HG02884 (cell line): ENCODE data around the gene BLNK.
A peak's percentile ranks its signal among the peaks of the same experiment; 100 is the strongest.

Experiments
- ATAC-seq: cut with Tn5 transposase; IDR thresholded peaks from one replicate; pipeline ENCODE4 v1.9.1; 2021; ENCODE audit warnings: mild to moderate bottlenecking, moderate library complexity; ENCODE audit not compliant: unreplicated experiment

BLNK gene

DNA sequence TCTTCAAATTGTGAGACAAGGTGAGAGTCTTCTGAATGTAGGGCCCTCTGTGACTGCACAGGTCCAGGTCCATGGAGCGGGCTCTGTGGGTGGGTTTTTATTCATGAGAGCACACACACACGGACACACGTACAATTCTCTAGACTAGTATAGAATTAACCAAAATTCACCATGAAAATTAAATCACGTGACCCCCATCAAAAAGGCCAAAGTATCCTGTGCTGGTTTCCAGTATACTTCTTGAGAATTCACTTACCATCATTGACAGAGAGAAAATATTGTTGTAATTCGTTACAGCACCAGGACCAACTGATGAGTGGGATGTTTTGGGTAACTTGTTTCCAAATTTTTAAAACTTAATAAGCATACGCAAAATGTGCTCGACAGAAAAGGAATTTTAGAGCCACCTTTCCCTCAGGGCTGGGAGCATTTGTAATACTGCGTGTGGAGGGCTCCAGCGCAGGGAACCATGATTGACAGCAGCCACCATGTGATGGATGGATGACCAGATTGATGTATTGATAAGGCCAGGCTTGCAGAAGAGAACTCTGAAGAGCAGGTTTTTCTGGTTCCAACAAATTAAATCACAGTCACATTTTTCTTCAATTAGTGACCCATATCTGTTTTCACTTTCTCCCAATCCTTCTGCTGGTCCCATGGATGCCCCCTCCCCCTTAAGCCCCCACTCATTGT lies 18.0 kb upstream of the BLNK start:
- ATAC-seq, result no peak

DNA sequence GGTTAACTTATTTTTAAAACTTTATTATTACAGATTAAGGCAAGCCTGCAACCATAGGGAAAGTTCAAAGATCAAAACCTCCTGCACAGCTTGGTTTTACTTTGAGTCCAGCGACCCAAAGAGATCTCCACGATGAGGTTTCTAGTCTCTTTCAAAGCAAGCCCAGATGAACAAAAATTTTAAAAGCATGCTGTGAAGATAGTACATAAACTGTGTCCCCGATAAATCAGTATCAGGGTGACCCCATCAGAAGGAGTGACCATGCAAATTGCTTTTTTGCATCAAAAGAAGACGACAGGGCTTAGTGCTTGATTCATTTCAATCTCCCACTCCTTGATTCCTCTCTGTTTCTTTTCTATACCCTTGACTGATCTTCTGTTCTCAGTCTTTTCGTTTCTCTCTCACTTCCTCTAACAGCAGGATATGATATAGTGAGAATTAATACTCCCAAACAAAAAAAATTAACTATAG lies 16.8 kb upstream of the BLNK start:
- peak; percentile 47 for ATAC-seq

DNA sequence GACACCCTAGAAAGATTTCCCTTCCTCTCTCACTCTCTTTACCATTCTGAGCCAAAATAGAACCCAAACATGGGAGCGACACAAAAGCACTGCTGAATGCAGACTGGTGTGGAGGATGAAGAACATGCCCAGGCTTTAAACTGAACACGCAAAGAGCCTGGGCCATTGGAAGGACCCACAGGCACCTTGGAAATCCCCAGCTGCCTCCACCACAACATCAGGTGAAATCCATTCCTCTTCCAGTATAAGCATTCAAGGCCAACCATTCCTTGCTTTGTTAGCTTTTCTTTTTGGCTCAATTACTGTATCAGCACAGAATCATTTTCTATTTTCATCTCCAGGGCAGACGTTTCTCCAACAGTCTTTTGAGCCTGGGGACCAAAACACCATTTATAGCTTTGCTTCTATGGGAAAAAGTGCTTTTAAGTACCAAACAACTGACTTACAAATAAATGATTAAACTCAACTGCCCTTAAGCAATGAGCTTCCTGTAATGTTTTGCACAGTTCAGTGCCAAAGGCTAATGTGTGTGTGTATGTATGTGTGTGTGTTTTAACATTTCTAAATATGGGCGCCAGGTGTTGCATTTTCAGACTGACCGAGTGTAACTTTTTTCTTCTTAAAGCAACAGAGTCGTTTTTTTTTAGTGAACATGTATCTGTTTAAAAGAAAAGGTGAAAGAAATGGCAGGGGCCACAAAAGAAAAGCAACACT lies 16.2 kb upstream of the BLNK start:
- peak; percentile 53 for ATAC-seq

GRCh38 chr10:96285331-96285752 lies 14.0 kb upstream of the BLNK start:
- no peak for ATAC-seq

DNA sequence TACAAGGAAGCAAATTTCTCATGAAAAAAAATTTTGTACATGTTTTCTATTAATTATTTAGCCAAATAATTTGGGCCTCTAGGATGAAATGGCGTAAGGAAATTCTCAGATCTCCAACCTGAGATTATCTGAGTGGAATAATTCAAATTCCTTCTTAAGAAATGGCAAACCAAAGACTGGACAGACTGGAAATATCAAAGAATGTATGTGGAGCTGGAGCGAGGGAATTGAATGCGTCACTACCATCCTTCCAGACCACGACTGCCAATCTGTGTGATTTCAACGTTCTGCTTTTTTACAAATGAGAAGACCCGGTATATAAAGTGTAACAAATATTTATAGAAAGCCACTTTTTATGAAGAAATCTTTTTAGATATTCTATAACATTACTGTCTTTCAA lies 12.4 kb upstream of the BLNK start:
- no peak for ATAC-seq

DNA sequence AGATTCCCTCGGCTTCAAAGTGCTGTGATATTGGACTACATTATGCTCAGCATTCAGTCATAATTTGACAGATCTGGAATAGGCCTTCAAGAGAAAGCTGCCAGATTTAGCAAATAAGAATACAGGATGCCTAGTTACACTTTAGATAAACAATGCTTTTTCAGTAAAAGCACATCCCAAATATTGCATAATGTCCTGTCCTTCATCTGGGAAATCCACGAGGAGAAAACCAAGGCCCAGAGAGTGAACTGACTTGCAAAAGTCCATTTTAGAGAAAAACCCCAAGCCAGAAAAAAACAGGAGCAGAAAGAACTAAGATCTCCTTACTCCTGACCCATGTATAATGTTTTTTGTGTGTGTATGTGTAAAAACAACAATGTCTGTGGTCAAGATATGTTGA lies 12.0 kb upstream of the BLNK start:
- ATAC-seq, result no peak

- no peak for ATAC-seq
Observed at GRCh38 chr10:96281444-96282029, 10.2 kb upstream of the BLNK start.

GRCh38 chr10:96280859-96281258 lies 9.5 kb upstream of the BLNK start:
- ATAC-seq, result no peak

- no peak for ATAC-seq
Observed at GRCh38 chr10:96279191-96279641, 7.8 kb upstream of the BLNK start.

DNA sequence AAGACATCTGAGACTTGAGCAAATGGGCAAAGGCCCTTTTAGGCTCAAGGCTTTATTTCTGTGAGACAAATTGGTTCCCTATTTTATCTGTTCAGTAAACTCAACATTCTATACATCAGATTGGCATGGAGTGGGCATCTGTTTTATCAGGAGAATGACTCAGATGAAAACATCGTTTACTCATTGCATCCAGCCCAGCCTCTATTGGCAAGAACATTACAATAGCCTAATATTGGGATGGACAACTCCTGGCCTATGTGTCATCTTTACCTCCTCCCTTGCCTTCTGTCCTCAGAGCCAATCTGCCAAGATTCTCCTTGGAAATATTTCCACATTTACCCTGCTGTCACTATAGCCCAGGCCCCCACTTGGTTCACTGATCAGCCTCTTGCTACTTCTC lies 5.5 kb upstream of the BLNK start:
- ATAC-seq, result no peak

DNA sequence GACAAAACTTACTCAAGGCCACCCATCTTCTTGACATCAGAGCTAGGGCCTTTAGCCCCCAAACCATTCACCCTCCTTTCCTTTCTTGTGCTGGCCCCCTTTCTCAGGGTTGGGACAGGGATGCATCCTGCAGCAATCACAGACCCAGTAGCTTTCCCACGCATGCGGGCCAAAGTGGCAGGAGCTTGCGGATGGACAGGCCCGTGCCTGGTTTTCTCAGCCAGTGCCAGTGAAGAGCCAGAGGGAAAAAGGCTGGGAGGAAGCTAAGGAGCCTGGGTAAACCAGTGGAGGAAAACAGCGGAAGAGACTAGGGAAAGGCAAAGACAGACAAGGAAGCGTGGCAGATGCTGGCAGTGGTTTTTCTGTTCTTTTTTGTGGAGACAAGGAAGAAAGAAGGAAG lies 5.1 kb upstream of the BLNK start:
- no peak for ATAC-seq

GRCh38 chr10:96275685-96276418 lies 4.5 kb upstream of the BLNK start:
- no peak for ATAC-seq

DNA sequence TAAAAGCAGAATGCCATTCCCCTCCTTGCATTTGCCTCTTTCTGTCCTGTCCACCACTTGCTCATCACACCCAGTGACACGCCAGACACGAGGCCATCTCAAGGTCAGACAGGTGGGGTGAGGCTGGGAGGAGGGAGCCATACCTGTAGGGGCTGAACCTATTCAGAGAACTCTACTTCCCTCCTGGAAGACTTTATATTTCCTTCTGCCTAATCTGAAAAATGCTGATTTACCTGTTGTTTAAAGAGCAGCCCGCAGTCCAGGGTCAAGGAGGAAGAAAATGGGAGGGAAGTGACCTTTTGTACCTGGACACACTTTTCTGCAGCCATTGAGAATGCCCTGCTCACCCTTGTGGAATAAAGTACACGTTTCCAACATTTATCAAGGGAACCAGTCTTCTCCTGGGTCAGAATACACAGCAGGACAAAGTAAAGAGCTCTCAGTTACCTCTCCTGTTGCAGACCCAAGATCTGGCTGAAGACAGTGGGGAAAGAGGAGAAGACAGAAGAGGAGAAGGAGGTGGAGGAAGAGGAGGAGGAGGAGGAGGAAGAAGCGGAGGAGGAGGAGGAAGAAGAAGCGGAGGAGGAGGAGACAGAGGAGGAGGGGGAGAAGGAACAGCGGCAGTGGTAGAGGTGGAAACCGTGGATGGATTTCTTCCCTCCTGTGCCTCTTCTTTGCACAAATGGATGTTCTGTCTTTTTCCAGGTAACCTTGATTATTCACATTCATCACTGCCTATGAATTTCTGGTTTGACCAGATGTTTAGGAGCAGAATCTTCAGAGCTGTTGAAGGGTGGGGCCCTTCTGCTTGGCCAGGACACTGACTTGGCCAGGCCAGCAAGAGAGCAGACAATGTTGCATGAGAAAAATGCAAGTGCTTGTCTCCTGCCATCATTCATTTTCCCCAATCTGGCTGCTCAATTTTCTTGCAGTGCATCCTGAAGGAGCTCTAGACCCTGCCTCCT lies 1.2 kb upstream of the BLNK start:
- no peak for ATAC-seq

- ATAC-seq, result no peak
Observed at GRCh38 chr10:96270571-96270970, 798 bp downstream of the BLNK start.

DNA sequence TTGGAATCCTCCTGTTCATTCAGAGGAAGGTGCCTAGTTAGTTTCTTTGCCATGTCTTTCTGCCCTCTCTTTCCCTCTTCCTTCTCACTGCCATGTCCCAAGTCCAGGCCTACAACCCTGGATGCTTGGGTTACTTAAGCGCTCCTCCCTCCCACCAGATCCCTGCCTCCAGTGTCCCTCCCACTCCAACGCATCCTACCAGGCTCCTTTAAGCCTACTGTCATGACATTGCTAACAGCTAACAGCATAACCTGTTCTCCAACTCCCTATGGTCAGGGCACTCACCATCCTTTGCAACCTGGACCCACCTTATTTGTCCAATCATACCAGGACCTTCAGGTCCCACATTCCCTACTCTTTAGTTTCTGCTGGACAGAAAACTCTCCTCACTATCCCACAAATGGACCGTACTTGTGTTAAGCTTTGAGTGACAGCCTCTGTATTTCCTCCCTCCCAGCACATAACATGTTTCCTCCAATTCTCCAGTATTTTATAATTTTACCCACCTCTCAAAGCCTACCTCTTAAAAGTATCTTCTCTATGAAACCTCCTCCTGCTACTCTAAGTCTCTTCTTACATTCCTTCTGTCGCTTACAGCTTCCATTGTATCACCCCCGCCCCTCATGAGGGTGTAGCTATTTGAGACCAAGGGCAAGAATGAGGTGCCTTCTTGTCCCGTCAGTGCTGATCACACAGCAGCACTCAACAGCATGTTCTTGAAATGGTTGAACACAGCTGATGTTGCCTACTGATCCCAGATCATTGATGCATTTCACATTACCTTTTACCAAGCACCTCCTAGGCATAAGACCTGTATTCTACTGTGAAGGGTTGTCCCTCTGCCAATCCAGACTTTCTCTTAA lies 1.7 kb downstream of the BLNK start:
- no peak for ATAC-seq

DNA sequence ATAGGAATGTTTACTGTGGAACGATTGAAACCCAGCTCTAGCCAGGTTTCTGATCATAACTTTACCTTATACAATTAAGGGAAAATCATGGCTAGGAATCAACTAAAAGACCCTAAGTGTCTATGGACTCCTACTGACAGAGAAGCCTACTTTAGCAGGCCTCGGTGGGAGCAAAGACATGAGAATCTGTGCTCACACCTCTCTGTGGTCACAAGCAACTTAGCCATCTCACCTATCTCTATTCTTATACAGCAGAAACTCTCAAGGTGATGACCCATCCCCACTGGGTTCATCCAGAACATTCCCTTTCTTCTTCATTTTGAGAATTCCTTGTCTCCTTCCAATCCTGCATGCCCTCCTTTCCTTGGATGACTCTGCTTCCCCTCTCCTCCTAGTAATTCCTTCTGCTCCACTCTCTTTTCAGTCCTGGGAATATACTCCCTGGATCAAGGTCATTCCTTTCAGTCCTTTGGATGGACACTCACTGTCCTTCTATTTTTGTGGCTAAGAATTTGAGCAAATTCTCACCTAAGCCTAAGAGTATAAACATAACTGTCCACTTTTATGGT lies 2.9 kb downstream of the BLNK start:
- ATAC-seq, result no peak

GRCh38 chr10:96267234-96267705 lies 4.1 kb downstream of the BLNK start:
- ATAC-seq, result no peak

GRCh38 chr10:96266118-96266770 lies 5.1 kb downstream of the BLNK start:
- ATAC-seq, result no peak
